HS-27A (cell line): ENCODE measurements around the gene FIBCD1.

ENCODE experiments used
- DNase-seq: peaks from one replicate; pipeline ENCODE4 v3.0.0-alpha.2; 2012; ENCODE audit warnings: low read depth, missing footprints

The FIBCD1 gene

GRCh38 chr9:130893341-130894101 lies 45.5 kb downstream of the FIBCD1 start:
- DNase-seq, result no peak

- DNase-seq, result no peak
Measured at GRCh38 chr9:130892477-130893304, 46.4 kb downstream of the FIBCD1 start.

- DNase-seq, result no peak
Measured at GRCh38 chr9:130891688-130892476, 47.2 kb downstream of the FIBCD1 start.

- no peak for DNase-seq
Measured at GRCh38 chr9:130890870-130891687, 48.0 kb downstream of the FIBCD1 start.

GRCh38 chr9:130890124-130890523 lies 48.9 kb downstream of the FIBCD1 start:
- no peak for DNase-seq

- DNase-seq, result no peak
Measured at GRCh38 chr9:130888146-130888885, 50.7 kb downstream of the FIBCD1 start.

- DNase-seq, result no peak
Measured at GRCh38 chr9:130887494-130888144, 51.4 kb downstream of the FIBCD1 start.

- DNase-seq, result no peak
Measured at GRCh38 chr9:130886981-130887380, 52.1 kb downstream of the FIBCD1 start.

- no peak for DNase-seq
Measured at GRCh38 chr9:130885484-130886375, 53.3 kb downstream of the FIBCD1 start.

- no peak for DNase-seq
Measured at GRCh38 chr9:130884542-130885483, 54.2 kb downstream of the FIBCD1 start.

GRCh38 chr9:130884111-130884531 lies 54.9 kb downstream of the FIBCD1 start:
- DNase-seq, result no peak

- no peak for DNase-seq
Measured at GRCh38 chr9:130883479-130883878, 55.6 kb downstream of the FIBCD1 start.

- no peak for DNase-seq
Measured at GRCh38 chr9:130882696-130883225, 56.3 kb downstream of the FIBCD1 start.

GRCh38 chr9:130881516-130881915 lies 57.5 kb downstream of the FIBCD1 start:
- no peak for DNase-seq

- DNase-seq, result no peak
Measured at GRCh38 chr9:130880599-130881220, 58.3 kb downstream of the FIBCD1 start.

- DNase-seq, result no peak
Measured at GRCh38 chr9:130879863-130880411, 59.1 kb downstream of the FIBCD1 start.

- no peak for DNase-seq
Measured at GRCh38 chr9:130878295-130878694, 60.8 kb downstream of the FIBCD1 start.
